Neuronal stem cell (in vitro differentiated cells): ENCODE results near the gene RNF11.
A peak's percentile ranks its signal among the peaks of the same experiment; 100 is the strongest.

ENCODE experiments used
- DNase-seq: peaks from one replicate; pipeline ENCODE4 v3.0.0-alpha.2; 2013; ENCODE audit warnings: low spot score
- H2AFZ ChIP-seq: one replicate; pipeline ENCODE4 v1.6.1; 2013; ENCODE audit warnings: mild to moderate bottlenecking, low read length, inconsistent platforms
- H2AK5ac ChIP-seq: 2 replicates; pipeline ENCODE4 v1.6.1; 2013; ENCODE audit warnings: low read depth, mild to moderate bottlenecking, inconsistent platforms, low read length, moderate library complexity, mixed read lengths
- H2BK120ac ChIP-seq: 2 replicates; pipeline ENCODE4 v1.6.1; 2013; ENCODE audit warnings: low read depth, mild to moderate bottlenecking, inconsistent platforms, low read length, moderate library complexity, mixed read lengths
- H2BK12ac ChIP-seq: one replicate; pipeline ENCODE4 v1.6.1; 2013; ENCODE audit warnings: low read length, inconsistent platforms
- H2BK15ac ChIP-seq: 2 replicates; pipeline ENCODE4 v1.6.1; 2013; ENCODE audit warnings: mild to moderate bottlenecking, low read length, inconsistent platforms, mixed read lengths
- H2BK5ac ChIP-seq: one replicate; pipeline ENCODE4 v1.6.1; 2013; ENCODE audit warnings: inconsistent platforms, mild to moderate bottlenecking, low read length, moderate library complexity
- H3K14ac ChIP-seq: one replicate; pipeline ENCODE4 v1.6.1; 2013; ENCODE audit warnings: low read length, inconsistent platforms
- H3K18ac ChIP-seq: 2 replicates; pipeline ENCODE4 v1.6.1; 2013; ENCODE audit warnings: low read length, inconsistent platforms
- H3K23ac ChIP-seq: 2 replicates; pipeline ENCODE4 v1.6.1; 2013; ENCODE audit warnings: low read depth, mild to moderate bottlenecking, mixed read lengths, low read length, inconsistent platforms; ENCODE audit not compliant: poor library complexity
- H3K27ac ChIP-seq: replicated peaks from 3 replicates; pipeline ENCODE4 v1.5.1; 2013; ENCODE audit warnings: low read length, inconsistent platforms
- H3K27me3 ChIP-seq, 3 experiments: 2 replicates each; pipeline ENCODE4 v1.6.1; 2013; ENCODE audit warnings: low read length in 3 of 3, mild to moderate bottlenecking in 2 of 3, inconsistent platforms in 1 of 3, low read depth in 1 of 3, mixed read lengths in 1 of 3, moderate library complexity in 1 of 3; ENCODE audit not compliant: control insufficient read depth in 3 of 3, insufficient read depth in 3 of 3
- H3K36me3 ChIP-seq, 2 donors: replicated peaks in 1 of 2; 2 replicates each; pipeline ENCODE4 v1.6.1; 2013; ENCODE audit warnings: low read length in 2 of 2; ENCODE audit not compliant: control insufficient read depth in 2 of 2, insufficient read depth in 2 of 2
- H3K4ac ChIP-seq: 2 replicates; pipeline ENCODE4 v1.6.1; 2013; ENCODE audit warnings: inconsistent platforms, mild to moderate bottlenecking, low read length, moderate library complexity
- H3K4me1 ChIP-seq, 2 donors: 1 replicate in 1 of 2; 2 replicates in 1 of 2; pipeline ENCODE4 v1.6.1; 2013; ENCODE audit warnings: low read length in 2 of 2, low read depth in 1 of 2; ENCODE audit not compliant: control insufficient read depth in 2 of 2, insufficient read depth in 1 of 2
- H3K4me2 ChIP-seq: one replicate; pipeline ENCODE4 v1.6.1; 2013; ENCODE audit warnings: mild to moderate bottlenecking, low read length, inconsistent platforms; ENCODE audit not compliant: insufficient read depth, poor library complexity, severe bottlenecking
- H3K4me3 ChIP-seq, 2 donors: 2 replicates each; pipeline ENCODE4 v1.5.1; 2013; ENCODE audit warnings: low read length in 2 of 2, mild to moderate bottlenecking in 2 of 2, inconsistent platforms in 1 of 2, moderate library complexity in 1 of 2
- H3K79me1 ChIP-seq: one replicate; pipeline ENCODE4 v1.6.1; 2013; ENCODE audit warnings: low read depth, mild to moderate bottlenecking, inconsistent platforms, low read length, moderate library complexity
- H3K9ac ChIP-seq: one replicate; pipeline ENCODE4 v1.6.1; 2013; ENCODE audit warnings: mild to moderate bottlenecking, low read depth, low read length, inconsistent platforms; ENCODE audit not compliant: poor library complexity
- H3K9me3 ChIP-seq, 2 donors: replicated peaks in 1 of 2; 2 replicates each; pipeline versions ENCODE3 to v1.6.1; 2013; ENCODE audit warnings: low read length in 2 of 2, mild to moderate bottlenecking in 2 of 2, inconsistent platforms in 1 of 2, low read depth in 1 of 2, mixed read lengths in 1 of 2, moderate library complexity in 1 of 2; ENCODE audit not compliant: control insufficient read depth in 2 of 2, insufficient read depth in 1 of 2
- H4K8ac ChIP-seq: one replicate; pipeline ENCODE4 v1.6.1; 2013; ENCODE audit warnings: low read depth, mild to moderate bottlenecking, inconsistent platforms, low read length, moderate library complexity
- H4K91ac ChIP-seq: one replicate; pipeline ENCODE4 v1.6.1; 2013; ENCODE audit warnings: low read length, low read depth, mild to moderate bottlenecking, inconsistent platforms; ENCODE audit not compliant: poor library complexity
- WGBS, 2 donors: extraction: QIAGEN DNeasy Blood & Tissue Kit; methylation state at CpG; one replicate each; pipeline ENCODE4 v1.1.7; 2013; ENCODE audit warnings: missing lambda C conversion rate in 2 of 2, mixed read lengths in 1 of 2; ENCODE audit not compliant: insufficient read length in 2 of 2, insufficient replicate concordance in 1 of 2; ENCODE audit errors: extremely low coverage in 2 of 2; 5-methylcytosine and 5-hydroxymethylcytosine counted together

RNF11 gene

DNA sequence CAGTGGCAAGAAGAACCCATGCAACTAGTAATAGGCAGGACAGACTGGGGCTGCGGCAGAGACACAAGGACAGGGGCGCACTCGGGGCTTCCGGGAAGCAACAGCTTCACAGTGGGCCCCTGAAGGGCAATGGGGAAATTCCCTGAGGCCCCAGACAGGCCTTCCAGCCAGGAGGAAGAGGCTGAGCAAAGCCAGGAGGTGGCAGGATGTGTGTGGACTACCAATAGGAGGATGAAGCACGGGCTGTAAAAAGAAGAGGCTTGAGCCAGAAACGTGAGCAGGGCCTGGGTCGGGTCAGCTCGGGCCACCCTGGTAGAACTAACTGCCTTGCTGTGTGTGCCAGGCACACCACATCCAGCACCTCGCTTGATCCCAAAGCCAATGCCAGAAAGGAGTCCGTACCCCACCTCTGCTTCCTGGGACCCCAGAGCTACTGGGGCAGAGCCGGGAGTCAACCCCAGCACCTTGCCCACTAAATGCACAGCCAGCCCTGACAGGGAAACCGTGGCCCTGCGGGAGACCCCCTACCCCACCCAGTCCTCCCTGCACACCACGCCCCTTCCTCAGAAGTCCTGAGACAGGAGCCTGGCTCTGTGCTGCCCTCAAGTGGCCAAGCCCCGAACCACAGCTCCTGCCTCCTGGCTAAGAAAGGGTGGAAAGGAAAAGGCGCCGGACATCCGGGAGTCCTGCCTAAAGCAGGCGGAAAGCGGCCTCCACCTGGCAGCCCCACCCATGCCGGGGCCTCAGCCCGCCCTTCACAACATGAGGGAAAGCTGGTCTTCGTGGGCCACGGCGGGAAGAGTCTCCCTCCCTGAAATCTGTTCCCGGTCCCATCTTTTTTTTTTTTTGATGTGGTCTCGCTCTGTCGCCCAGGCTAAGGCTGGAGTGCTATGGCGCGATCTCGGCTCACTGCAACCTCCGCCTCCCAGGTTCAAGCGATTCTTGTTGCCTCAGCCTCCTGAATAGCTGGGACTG is 60.6 kb downstream of the RNF11 start:
- peaks cover 0 to 2% of the 10 kb centered on the region in 2 donors for H3K4me1 ChIP-seq
- no peak overlapping the region for H2BK5ac ChIP-seq
- peak overlapping the region; percentile 15 for H3K18ac ChIP-seq
- H3K36me3 ChIP-seq = no peaks in the 10 kb centered on the region
- H3K27ac ChIP-seq = no peak overlapping the region
- H3K23ac ChIP-seq = no peak overlapping the region
- peak overlapping the region; percentile 76 for H2AK5ac ChIP-seq
- no peak overlapping the region for H3K9ac ChIP-seq
- no peaks in the 10 kb centered on the region for H3K27me3 ChIP-seq
- H4K8ac ChIP-seq = no peak overlapping the region
- H3K14ac ChIP-seq = peak overlapping the region; percentile 50
- H3K4me2 ChIP-seq = peak overlapping the region; percentile 38
- H4K91ac ChIP-seq = no peak overlapping the region
- H2BK120ac ChIP-seq = no peak overlapping the region
- no CpG with 5 or more reads among the region's 33 CpGs for WGBS, 2 donors
- H3K79me1 ChIP-seq = no peaks in the 10 kb centered on the region
- H2BK12ac ChIP-seq = peak overlapping the region; percentile 89
- no peak overlapping the region for H3K4me3 ChIP-seq
- H3K4ac ChIP-seq = no peak overlapping the region
- peak overlapping the region; percentile 38 for H2BK15ac ChIP-seq
- peaks cover 0 to 2% of the 10 kb centered on the region in 2 donors for H3K9me3 ChIP-seq
- H2AFZ ChIP-seq = peak overlapping the region; percentile 95
- DNase-seq = peak; percentile 83

DNA sequence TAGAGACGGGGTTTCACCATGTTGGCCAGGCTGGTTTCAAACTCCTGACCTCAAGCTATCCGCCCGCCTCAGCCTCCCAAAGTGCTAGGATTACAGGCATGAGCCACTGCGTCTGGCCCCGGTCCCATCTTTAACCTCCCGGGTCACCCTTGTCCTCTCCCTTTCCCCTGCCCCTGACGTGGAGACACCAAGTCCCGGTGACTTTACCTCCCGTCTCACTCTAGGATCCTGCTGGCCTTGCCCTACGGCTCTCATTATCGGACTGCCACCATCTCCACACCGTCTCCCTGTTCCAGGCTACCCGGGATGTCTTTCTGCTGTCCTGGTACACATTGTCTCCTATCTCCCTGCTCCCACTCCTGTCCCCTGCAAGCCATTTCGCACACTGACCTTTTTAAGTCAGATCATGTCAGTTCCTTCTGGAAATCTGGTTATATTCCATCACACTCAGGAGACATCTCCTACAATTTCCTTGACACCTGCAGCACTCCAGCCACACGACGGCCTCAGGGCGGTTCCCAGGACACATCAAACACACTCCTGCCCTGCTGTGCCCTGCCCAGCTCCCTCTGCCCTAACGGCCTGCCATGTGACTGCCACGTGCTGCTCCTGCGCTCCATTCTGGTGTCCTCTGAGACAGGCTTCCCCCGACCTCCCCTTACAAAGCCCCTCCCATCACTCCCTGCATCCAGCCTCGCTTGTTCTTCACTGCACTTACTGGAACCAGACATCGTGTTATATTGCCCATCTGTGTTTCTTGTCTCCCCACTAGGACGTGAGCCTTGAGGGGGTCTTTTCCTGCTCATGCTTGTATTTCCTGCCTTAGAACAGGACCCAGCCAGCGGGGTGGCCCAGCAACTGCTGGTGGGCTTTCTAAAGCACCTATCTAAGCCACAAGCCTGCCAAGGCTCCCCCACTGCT is 61.6 kb downstream of the RNF11 start:
- Histone ChIP-seq H4K91ac (no peak overlapping the region), H3K18ac (peak overlapping the region; percentile 46), H3K4ac (no peak overlapping the region), H2AFZ (peak overlapping the region; percentile 95), H4K8ac (no peak overlapping the region), H2BK12ac (peak overlapping the region; percentile 36), H2BK15ac (peak overlapping the region; percentile 50), H3K27me3 (peaks cover 0 to 2% (median 0%) of the 10 kb centered on the region in 3 experiments), H3K4me2 (no peak overlapping the region), H3K4me1 (peaks cover 0 to 2% of the 10 kb centered on the region in 2 donors), H3K23ac (no peak overlapping the region), H3K9ac (no peak overlapping the region), H3K79me1 (no peaks in the 10 kb centered on the region), H3K36me3 (no peaks in the 10 kb centered on the region), H3K4me3 (no peak overlapping the region), H2AK5ac (peak overlapping the region; percentile 33), H2BK5ac (no peak overlapping the region), H2BK120ac (no peak overlapping the region), H3K14ac (peak overlapping the region; percentile 33), H3K27ac (no peak overlapping the region), H3K9me3 (peaks cover 0 to 2% of the 10 kb centered on the region in 2 donors)
- WGBS, 2 donors = no CpG with 5 or more reads among the region's 25 CpGs
- DNase-seq = no peak

DNA sequence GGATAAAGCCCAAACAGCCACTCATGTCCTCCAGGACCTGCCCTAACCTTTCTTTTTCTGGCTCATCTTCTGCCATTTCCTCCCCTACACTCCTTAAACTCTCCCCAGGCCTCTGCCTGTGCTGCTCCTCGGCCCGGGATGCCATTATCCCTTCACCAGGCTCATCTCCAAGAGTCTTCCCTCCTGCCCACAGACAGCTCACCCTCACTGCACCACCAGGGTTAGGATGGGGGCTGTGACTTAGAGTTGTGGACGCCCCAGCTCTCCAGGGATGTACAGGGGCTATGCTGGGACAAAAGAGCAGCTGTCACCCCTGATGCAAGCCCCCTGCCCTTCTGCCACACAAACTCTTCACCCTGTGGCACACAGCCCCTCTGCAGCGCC is 62.2 kb downstream of the RNF11 start:
- no peak overlapping the region for H2BK12ac ChIP-seq
- no peaks in the 10 kb centered on the region for H3K79me1 ChIP-seq
- H3K18ac ChIP-seq = peak overlapping the region; percentile 21
- peak overlapping the region; percentile 41 for H2AK5ac ChIP-seq
- H3K4ac ChIP-seq = no peak overlapping the region
- H3K4me1 ChIP-seq = peaks cover 3 to 4% of the 10 kb centered on the region in 2 donors
- H3K9ac ChIP-seq = no peak overlapping the region
- no peak overlapping the region for H2BK120ac ChIP-seq
- no peak overlapping the region for H3K4me3 ChIP-seq
- no CpG with 5 or more reads among the region's 4 CpGs for WGBS, 2 donors
- H4K91ac ChIP-seq = no peak overlapping the region
- H3K27me3 ChIP-seq = peaks cover 0 to 4% (median 0%) of the 10 kb centered on the region in 3 experiments
- peak overlapping the region; percentile 26 for H2AFZ ChIP-seq
- no peak overlapping the region for H3K14ac ChIP-seq
- peaks cover 0 to 2% of the 10 kb centered on the region in 2 donors for H3K9me3 ChIP-seq
- H3K36me3 ChIP-seq = no peaks in the 10 kb centered on the region
- no peak overlapping the region for H4K8ac ChIP-seq
- H2BK15ac ChIP-seq = no peak overlapping the region
- H2BK5ac ChIP-seq = no peak overlapping the region
- DNase-seq = no peak
- H3K27ac ChIP-seq = no peak overlapping the region
- H3K4me2 ChIP-seq = no peak overlapping the region
- H3K23ac ChIP-seq = no peak overlapping the region
